ENCODE measurements around the gene OPCML.

GRCh38 chr11:132793831-132794230 lies 738.5 kb downstream of the OPCML start:
- no peak for TF ChIP-seq EZH2 (optimal IDR thresholded peaks at IDR 0.05; ENCODE audit: low read depth, low read length)
- TF ChIP-seq, protein P1, sequence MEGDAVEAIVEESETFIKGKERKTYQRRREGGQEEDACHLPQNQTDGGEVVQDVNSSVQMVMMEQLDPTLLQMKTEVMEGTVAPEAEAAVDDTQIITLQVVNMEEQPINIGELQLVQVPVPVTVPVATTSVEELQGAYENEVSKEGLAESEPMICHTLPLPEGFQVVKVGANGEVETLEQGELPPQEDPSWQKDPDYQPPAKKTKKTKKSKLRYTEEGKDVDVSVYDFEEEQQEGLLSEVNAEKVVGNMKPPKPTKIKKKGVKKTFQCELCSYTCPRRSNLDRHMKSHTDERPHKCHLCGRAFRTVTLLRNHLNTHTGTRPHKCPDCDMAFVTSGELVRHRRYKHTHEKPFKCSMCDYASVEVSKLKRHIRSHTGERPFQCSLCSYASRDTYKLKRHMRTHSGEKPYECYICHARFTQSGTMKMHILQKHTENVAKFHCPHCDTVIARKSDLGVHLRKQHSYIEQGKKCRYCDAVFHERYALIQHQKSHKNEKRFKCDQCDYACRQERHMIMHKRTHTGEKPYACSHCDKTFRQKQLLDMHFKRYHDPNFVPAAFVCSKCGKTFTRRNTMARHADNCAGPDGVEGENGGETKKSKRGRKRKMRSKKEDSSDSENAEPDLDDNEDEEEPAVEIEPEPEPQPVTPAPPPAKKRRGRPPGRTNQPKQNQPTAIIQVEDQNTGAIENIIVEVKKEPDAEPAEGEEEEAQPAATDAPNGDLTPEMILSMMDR (IDR thresholded peaks at IDR 0.05; ENCODE audit: low read length) = no peak
